ENCODE results near the gene CYTH1.

CYTH1 gene

GRCh38 chr17:78774453-78774852 is 7.6 kb downstream of the CYTH1 start:
- no peak overlapping the region for H3K4me3 ChIP-seq (ENCODE audit: low read depth, low read length)
- TF ChIP-seq, protein P1, sequence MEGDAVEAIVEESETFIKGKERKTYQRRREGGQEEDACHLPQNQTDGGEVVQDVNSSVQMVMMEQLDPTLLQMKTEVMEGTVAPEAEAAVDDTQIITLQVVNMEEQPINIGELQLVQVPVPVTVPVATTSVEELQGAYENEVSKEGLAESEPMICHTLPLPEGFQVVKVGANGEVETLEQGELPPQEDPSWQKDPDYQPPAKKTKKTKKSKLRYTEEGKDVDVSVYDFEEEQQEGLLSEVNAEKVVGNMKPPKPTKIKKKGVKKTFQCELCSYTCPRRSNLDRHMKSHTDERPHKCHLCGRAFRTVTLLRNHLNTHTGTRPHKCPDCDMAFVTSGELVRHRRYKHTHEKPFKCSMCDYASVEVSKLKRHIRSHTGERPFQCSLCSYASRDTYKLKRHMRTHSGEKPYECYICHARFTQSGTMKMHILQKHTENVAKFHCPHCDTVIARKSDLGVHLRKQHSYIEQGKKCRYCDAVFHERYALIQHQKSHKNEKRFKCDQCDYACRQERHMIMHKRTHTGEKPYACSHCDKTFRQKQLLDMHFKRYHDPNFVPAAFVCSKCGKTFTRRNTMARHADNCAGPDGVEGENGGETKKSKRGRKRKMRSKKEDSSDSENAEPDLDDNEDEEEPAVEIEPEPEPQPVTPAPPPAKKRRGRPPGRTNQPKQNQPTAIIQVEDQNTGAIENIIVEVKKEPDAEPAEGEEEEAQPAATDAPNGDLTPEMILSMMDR (IDR thresholded peaks at IDR 0.05; ENCODE audit: low read depth, low read length): no peak

GRCh38 chr17:78771758-78772382 is 10.2 kb downstream of the CYTH1 start:
- TF ChIP-seq, protein P1 (IDR thresholded peaks at IDR 0.05; ENCODE audit: low read depth, low read length): no peak
- H3K4me3 ChIP-seq (ENCODE audit: low read depth, low read length): no peak overlapping the region

DNA sequence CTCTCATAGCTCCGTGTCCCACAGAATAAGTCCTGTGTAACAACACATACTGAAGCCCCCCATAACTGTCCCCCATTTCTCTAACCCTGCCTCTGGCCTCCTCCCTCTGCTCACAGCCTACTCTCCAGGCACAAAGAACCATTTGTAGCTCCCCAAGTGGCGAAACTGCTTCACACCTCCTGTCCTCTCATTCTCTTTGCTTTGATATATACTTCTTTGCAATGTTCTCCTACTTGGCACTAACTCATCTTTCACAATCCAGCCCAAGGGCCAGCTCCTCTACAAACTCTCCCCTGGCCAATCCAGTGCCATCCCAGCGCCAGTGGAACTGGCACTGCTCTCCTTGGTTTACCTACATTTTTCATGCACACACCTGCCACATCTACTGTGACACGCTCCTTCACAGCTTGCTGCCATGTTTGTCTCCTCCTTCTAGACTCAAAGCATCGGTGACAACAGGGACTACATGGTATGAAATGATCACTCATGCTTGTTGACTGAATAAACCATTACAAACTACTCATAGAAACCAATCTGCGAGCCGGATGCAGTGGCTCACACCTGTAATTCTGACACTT is 12.8 kb downstream of the CYTH1 start:
- no peak overlapping the region for H3K4me3 ChIP-seq (ENCODE audit: low read depth, low read length)
- TF ChIP-seq, protein P1 (IDR thresholded peaks at IDR 0.05; ENCODE audit: low read depth, low read length): no peak

DNA sequence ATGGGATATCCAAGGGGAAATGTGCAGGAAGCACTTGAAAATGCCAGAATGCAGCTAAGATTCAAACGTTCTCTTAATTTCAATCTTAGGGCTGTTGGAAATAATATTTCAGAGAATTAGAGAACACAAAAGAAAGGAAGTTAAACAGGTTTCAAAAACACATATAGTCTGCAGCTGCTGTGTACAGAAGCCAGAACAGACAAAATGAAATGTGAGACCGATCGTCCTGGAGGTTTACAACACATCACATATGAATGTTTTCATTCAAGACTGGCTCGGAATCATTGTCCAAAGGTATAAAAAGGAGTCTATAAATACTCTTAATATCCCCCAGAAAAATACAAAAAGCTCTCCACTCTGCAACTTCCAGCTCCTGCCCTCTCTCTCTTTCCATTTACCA is 14.3 kb downstream of the CYTH1 start:
- TF ChIP-seq, protein P1 (IDR thresholded peaks at IDR 0.05; ENCODE audit: low read depth, low read length): no peak
- H3K4me3 ChIP-seq (ENCODE audit: low read depth, low read length): no peak overlapping the region

- H3K4me3 ChIP-seq (ENCODE audit: low read depth, low read length): no peak overlapping the region
- TF ChIP-seq, protein P1 (IDR thresholded peaks at IDR 0.05; ENCODE audit: low read depth, low read length): no peak
These were observed 15.3 kb downstream of the CYTH1 start for GRCh38 chr17:78766743-78767294.

GRCh38 chr17:78766225-78766624 is 15.8 kb downstream of the CYTH1 start:
- TF ChIP-seq, protein P1 (IDR thresholded peaks at IDR 0.05; ENCODE audit: low read depth, low read length): no peak
- no peak overlapping the region for H3K4me3 ChIP-seq (ENCODE audit: low read depth, low read length)

DNA sequence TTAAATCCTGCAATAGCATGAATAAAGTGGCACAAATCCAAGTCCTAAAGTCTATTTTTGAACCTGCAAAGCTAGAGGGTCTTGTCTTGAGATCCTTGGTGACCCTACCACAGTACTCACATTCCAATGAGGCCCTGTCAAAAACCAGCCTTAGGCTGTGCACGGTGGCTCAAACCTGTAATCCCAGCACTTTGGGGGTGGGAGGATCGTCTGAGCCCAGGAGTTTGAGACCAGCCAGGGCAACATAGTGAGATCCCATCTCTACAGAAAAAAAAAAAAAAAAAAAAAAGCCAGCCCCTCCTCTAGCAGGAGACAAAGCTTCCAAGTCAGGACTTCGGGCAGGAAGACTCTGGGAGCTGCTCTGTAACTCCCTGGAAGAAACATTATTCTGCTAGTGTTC is 16.3 kb downstream of the CYTH1 start:
- no peak overlapping the region for H3K4me3 ChIP-seq (ENCODE audit: low read depth, low read length)
- TF ChIP-seq, protein P1 (IDR thresholded peaks at IDR 0.05; ENCODE audit: low read depth, low read length): no peak

All from WI38 (cell line).